Right atrium auricular region (tissue), 2 donors: ENCODE measurements around the gene ID2. TPM values are rescaled to one million over a fixed set of nuclear protein-coding genes. Genes with fewer than 3 reads are reported as not detected.

Experiments used
- DNase-seq: peaks from one replicate; pipeline ENCODE4 v3.0.0-alpha.2; 2019; ENCODE audit warnings: low spot score
- H3K27ac ChIP-seq, 2 donors: fragments of 200-600 bp; sonication (generic); 1 replicate in 1 of 2; 2 replicates in 1 of 2; pipeline ENCODE4 v1.5.1; 2016 to 2019
- H3K27me3 ChIP-seq, 2 donors: fragments of 200-600 bp; sonication (generic); one replicate each; pipeline versions ENCODE4 v1.5.1 to v1.6.0; 2017 to 2019
- H3K36me3 ChIP-seq: fragments of 200-600 bp; sonication (generic); one replicate; pipeline ENCODE4 v1.5.1; 2016
- H3K4me1 ChIP-seq, 2 donors: fragments of 200-600 bp; sonication (generic); one replicate each; pipeline versions ENCODE4 v1.5.1 to v1.6.0; 2017 to 2019
- H3K4me3 ChIP-seq, 2 donors: fragments of 200-600 bp; sonication (generic); 1 replicate in 1 of 2; 2 replicates in 1 of 2; pipeline ENCODE4 v1.5.1; 2017 to 2019; ENCODE audit warnings: mild to moderate bottlenecking in 1 of 2, moderate library complexity in 1 of 2
- H3K9me3 ChIP-seq, 2 donors: fragments of 200-600 bp; sonication (generic); one replicate each; pipeline ENCODE4 v1.5.1; 2019
- total RNA-seq, 2 donors: library from RNA; depleted of rRNA; stranded (reverse); fragments of >200 nt; gene quantifications; one replicate each; pipeline ENCODE4 v1.1.0, GENCODE V29; 2016
- TF ChIP-seq, protein P1 (sequence below), 2 donors: fragments of 200-600 bp; sonication (generic); IDR thresholded peaks; one replicate each; pipeline ENCODE4 v1.5.1; 2019; ENCODE audit warnings: antibody characterized with exemption in 2 of 2

ID2 gene
- total RNA-seq, 2 donors from 2014 or later, result 213 to 421 TPM

- no peak for DNase-seq
- Histone ChIP-seq H3K4me3 (no peak overlapping the region), H3K9me3 (no peaks in the 10 kb centered on the region), H3K36me3 (no peaks in the 10 kb centered on the region), H3K27ac (no peak overlapping the region), H3K27me3 (no peaks in the 10 kb centered on the region), H3K4me1 (peaks cover 0 to 13% of the 10 kb centered on the region in 2 donors)
- TF ChIP-seq, protein P1, sequence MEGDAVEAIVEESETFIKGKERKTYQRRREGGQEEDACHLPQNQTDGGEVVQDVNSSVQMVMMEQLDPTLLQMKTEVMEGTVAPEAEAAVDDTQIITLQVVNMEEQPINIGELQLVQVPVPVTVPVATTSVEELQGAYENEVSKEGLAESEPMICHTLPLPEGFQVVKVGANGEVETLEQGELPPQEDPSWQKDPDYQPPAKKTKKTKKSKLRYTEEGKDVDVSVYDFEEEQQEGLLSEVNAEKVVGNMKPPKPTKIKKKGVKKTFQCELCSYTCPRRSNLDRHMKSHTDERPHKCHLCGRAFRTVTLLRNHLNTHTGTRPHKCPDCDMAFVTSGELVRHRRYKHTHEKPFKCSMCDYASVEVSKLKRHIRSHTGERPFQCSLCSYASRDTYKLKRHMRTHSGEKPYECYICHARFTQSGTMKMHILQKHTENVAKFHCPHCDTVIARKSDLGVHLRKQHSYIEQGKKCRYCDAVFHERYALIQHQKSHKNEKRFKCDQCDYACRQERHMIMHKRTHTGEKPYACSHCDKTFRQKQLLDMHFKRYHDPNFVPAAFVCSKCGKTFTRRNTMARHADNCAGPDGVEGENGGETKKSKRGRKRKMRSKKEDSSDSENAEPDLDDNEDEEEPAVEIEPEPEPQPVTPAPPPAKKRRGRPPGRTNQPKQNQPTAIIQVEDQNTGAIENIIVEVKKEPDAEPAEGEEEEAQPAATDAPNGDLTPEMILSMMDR (IDR thresholded peaks at IDR 0.05), result no peak
Measured at GRCh38 chr2:8636041-8636491, 45.8 kb upstream of the ID2 start.

- TF ChIP-seq, protein P1 (IDR thresholded peaks at IDR 0.05), result no peak
- H3K4me3 ChIP-seq, result no peak overlapping the region
- no peaks in the 10 kb centered on the region for H3K9me3 ChIP-seq
- H3K36me3 ChIP-seq, result no peaks in the 10 kb centered on the region
- H3K27me3 ChIP-seq, result no peaks in the 10 kb centered on the region
- H3K4me1 ChIP-seq, result peaks cover 0 to 13% of the 10 kb centered on the region in 2 donors
- DNase-seq, result no peak
- no peak overlapping the region for H3K27ac ChIP-seq
Measured at GRCh38 chr2:8636721-8637636, 44.9 kb upstream of the ID2 start.

DNA sequence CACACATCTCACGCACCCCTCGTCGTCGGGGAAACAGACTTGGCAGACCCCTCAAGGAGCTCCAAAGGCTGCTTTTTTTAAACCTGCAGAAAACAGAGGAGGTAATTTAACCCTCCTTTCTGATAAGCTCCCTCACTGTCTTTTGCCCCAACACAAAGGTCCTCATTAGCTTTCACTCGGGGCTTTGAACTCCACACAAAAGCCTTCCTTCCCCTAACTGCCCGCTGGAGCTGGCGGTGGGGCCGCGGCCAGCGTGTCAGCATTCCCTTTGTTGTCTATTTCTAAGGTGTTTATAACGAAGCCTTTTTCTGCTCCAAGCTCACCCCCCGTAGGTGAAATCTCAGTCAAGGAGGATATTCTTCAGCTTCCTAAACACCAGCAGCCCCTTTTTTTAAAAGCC, 43.5 kb upstream of the ID2 start:
- DNase-seq, result no peak

DNA sequence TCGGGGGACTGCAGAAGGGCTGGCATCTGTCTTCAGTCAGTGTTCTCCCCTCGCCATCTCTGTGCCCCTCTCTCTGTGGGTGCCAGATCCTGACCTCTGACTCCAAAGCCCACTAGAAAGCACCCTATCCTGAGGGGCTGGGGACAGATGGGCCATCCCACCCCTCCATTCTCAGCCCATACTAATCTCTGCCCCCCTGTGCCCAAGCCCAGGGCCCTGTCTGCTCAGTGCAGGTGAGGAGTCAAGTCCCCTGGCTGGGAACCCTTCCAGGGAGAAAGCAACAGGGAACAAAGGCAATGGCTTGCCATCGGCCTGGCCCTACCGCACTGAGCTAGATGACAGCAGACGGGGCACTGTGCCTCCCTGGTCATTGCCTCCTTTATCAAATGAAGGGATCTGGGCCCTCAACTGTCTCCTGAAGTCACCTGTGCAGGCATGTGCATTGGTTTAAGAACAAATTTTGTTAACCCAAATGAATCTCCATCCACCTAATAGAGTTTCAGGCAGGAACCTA, 42.7 kb upstream of the ID2 start:
- no peak overlapping the region for H3K27ac ChIP-seq
- H3K4me1 ChIP-seq, result peaks cover 0 to 6% of the 10 kb centered on the region in 2 donors
- no peaks in the 10 kb centered on the region for H3K9me3 ChIP-seq
- DNase-seq, result no peak
- H3K4me3 ChIP-seq, result no peak overlapping the region
- H3K36me3 ChIP-seq, result no peaks in the 10 kb centered on the region
- TF ChIP-seq, protein P1 (IDR thresholded peaks at IDR 0.05), result no peak
- H3K27me3 ChIP-seq, result no peaks in the 10 kb centered on the region

More for the DNA sequence above, 43.5 kb upstream of the ID2 start:
- H3K4me3 ChIP-seq, result no peak overlapping the region
- no peaks in the 10 kb centered on the region for H3K9me3 ChIP-seq
- H3K27ac ChIP-seq, result no peak overlapping the region
- no peaks in the 10 kb centered on the region for H3K36me3 ChIP-seq
- H3K4me1 ChIP-seq, result peaks cover 0 to 13% of the 10 kb centered on the region in 2 donors
- TF ChIP-seq, protein P1 (IDR thresholded peaks at IDR 0.05), result no peak
- no peaks in the 10 kb centered on the region for H3K27me3 ChIP-seq

GRCh38 chr2:8640498-8640897, 41.4 kb upstream of the ID2 start:
- Histone ChIP-seq H3K9me3 (no peaks in the 10 kb centered on the region), H3K27ac (no peak overlapping the region), H3K36me3 (no peaks in the 10 kb centered on the region), H3K4me1 (peaks cover 0 to 9% of the 10 kb centered on the region in 2 donors), H3K4me3 (no peak overlapping the region), H3K27me3 (no peaks in the 10 kb centered on the region)
- TF ChIP-seq, protein P1 (IDR thresholded peaks at IDR 0.05), result no peak
- no peak for DNase-seq
